Measurements from ENCODE around the gene TENT4A.
A peak's percentile ranks its signal among the peaks of the same experiment; 100 is the strongest.
"Not testable (repeated sequence)": the region's sequence is repeated elsewhere in the genome, so short reads cannot be mapped to it uniquely, and the experiment has no call there.

TENT4A gene

GRCh38 chr5:6713274-6714225 lies at the start of gene TENT4A:
Gene TENT4A (plus strand): TSS chr5:6713432. CDS start chr5:6713984, 552 bp downstream.
- peak; percentile 36 for DNase-seq

GRCh38 chr5:6666762-6667161 lies 46.5 kb upstream of the TENT4A start:
- DNase-seq, result no peak

GRCh38 chr5:6667648-6668047 lies 45.6 kb upstream of the TENT4A start:
- DNase-seq, result no peak

GRCh38 chr5:6668717-6669116 lies 44.5 kb upstream of the TENT4A start:
- DNase-seq, result not testable (repeated sequence)

DNA sequence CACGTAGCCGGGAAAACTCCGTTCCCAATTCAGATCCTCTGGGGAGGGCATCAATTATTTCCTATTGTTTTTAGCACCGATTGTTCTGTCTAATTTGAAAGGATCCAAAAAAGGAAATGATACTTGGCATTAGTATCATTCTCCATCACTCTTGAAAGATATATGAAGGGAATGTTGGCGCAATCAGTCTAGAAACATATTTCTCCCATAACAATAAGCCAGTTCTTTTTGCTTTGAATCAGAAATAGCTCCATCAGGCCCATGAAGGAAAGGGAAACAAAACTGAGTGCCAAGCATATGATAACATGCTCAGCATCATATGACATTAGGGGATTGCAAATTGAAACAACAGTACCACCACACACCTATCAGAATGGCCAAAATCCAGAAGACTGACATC lies 40.2 kb upstream of the TENT4A start:
- DNase-seq, result no peak

- DNase-seq, result no peak
Measured at GRCh38 chr5:6673963-6674362, 39.3 kb upstream of the TENT4A start.

DNA sequence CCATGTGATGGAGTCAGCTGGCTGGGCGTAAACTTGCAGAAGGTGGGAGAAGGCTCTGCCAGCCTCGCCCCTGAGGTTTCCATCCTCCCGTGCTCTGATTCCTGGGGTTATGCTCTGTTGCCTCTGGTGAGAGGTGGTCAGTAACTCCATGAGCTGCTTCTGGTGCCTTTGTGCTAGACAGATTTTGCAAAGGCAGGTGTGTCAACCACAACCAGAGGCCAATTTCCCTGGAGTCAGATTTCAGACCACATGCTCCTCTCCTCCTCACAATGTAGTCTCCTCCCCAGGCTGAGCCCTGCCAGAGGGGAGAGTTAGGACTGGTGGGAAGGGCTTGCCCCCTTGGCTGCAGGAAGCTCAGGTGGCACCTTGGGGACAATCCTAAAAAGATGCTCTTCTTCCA lies 38.8 kb upstream of the TENT4A start:
- no peak for DNase-seq

DNA sequence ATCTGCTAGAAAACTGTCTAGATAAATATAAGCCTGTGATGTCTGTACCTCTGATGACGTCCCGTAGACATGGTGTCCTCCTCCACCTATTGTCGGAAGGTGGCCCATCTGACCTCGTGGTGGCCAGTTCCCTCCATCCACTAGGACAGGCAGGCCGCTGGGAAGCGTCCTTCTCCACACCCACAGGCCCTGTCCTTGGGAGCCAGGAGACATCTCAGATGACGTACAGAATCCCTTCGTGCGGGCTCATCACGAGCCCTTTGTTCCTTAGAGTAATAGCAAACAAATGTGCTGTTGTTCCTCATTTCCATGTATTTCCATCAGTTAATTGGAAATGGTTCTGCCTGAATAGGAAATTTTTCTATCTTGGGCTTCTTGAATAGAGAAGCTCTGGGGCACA lies 38.3 kb upstream of the TENT4A start:
- DNase-seq, result no peak

DNA sequence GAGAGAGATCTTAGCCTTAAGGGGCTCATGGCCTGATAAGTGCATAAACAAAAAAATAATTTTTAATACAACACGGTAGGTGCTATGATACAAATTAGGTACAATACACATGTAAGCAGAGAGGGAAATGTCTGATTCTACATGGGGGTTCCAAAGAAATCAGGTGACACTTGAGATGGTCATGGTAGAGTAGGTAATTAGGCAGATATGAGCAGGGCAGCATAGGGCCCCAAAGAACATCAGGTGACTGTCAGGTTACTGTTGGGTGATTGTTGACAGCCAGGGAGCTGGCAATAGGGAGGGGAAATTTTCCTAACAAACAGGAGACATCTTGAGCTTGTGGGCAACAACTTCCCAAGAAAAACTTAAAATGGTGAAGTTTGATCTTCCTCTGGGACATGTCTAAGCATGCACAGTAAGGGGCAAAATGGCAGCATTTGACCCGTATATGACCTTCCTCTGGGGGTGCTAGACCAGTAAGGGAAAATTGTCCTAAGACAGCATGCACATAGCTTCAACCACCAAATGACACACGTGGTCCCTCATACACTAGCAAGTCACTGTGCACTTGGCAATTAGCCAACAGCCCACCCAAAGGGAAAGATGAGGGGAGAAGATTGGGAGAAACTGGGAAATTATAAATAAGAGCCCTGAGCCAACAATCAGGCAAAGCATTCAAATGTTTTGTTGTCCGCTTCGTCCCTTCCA lies 37.3 kb upstream of the TENT4A start:
- no peak for DNase-seq

DNA sequence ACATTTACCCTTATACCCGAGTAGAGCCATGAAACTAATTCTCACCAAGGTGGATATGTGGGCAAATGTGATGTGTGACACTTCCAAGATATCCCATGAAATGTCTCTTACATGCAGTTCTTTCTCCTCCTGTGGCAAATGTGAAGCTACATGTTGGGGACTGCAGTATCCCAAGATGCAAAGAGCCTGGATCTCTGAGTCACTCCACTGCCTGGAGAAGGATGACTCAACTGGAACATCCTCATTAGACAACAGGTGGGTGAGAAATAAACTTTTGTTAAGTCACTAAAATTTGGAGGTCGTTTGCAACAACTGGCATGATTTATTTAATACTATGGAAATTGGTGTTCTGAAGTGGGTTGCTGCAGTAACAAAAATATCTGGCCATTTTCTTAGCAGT lies 36.5 kb upstream of the TENT4A start:
- DNase-seq, result no peak

GRCh38 chr5:6678385-6678784 lies 34.8 kb upstream of the TENT4A start:
- no peak for DNase-seq

- no peak for DNase-seq
Measured at GRCh38 chr5:6680922-6681321, 32.3 kb upstream of the TENT4A start.

GRCh38 chr5:6681682-6682081 lies 31.6 kb upstream of the TENT4A start:
- no peak for DNase-seq

- DNase-seq, result no peak
Measured at GRCh38 chr5:6682239-6682638, 31.0 kb upstream of the TENT4A start.

DNA sequence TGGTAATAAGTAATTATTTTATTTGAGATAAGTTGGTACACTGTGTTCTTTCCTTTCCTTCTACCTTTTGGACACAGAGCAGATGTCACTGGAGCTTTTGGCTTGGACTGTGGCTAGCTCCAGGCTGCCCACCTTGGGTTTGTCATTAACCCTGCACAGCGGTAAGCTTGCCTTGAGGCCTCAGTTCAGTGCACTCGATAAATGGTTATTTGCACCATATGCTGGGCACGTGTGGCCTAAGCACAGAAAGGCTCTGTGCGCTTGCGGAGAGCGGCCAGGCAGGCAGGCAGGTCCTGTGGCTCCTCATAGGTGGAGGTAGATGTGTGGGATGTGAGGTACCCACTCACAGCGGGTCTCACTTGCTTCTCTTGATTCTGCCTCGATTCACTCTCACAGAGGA lies 30.0 kb upstream of the TENT4A start:
- no peak for DNase-seq

GRCh38 chr5:6684075-6684474 lies 29.2 kb upstream of the TENT4A start:
- no peak for DNase-seq

- no peak for DNase-seq
Measured at GRCh38 chr5:6686501-6686900, 26.7 kb upstream of the TENT4A start.

- DNase-seq, result peak; percentile 2
Measured at GRCh38 chr5:6686915-6687409, 26.3 kb upstream of the TENT4A start.

- no peak for DNase-seq
Measured at GRCh38 chr5:6687505-6687904, 25.7 kb upstream of the TENT4A start.

GRCh38 chr5:6692906-6693305 lies 20.3 kb upstream of the TENT4A start:
- no peak for DNase-seq

DNA sequence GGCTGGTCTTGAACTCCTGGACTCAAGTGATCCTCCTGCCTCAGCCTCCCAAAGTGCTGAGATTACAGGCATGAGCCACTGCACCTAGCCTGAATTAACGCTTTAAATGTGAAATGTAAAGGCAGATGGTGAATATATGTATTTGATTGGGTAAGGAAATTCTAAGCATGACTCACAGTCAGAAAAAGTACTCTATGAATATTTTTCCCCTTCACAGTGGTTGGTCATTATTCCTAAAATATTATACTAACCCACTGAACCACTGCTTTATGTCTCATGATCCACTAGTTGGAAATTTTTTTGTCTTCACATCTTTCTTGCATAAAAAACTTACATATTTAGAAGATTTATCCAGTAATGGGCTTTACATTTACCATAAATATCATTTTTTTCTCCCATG lies 14.5 kb upstream of the TENT4A start:
- DNase-seq, result no peak

GRCh38 chr5:6699357-6699756 lies 13.9 kb upstream of the TENT4A start:
- no peak for DNase-seq

GRCh38 chr5:6700074-6700684 lies 13.1 kb upstream of the TENT4A start:
- no peak for DNase-seq
